AG09309 (cell line): ENCODE data around the gene ATF7.
A peak's percentile ranks its signal among the peaks of the same experiment; 100 is the strongest.

ENCODE experiments used
- DNase-seq: peaks from one replicate; pipeline ENCODE4 v3.0.0-alpha.2; 2010; ENCODE audit warnings: low read depth
- H3K4me3 ChIP-seq: 2 replicates; pipeline ENCODE4 v1.5.1; 2011; ENCODE audit warnings: mild to moderate bottlenecking, low read depth, low read length, moderate library complexity; ENCODE audit not compliant: control insufficient read depth
- TF ChIP-seq, protein P1 (sequence below): IDR thresholded peaks from 2 replicates; pipeline ENCODE4 v1.5.1; 2011; ENCODE audit warnings: mild to moderate bottlenecking, low read depth, low read length, inconsistent platforms; ENCODE audit not compliant: insufficient read depth, control insufficient read depth; ENCODE audit errors: missing control alignments

Gene ATF7

DNA sequence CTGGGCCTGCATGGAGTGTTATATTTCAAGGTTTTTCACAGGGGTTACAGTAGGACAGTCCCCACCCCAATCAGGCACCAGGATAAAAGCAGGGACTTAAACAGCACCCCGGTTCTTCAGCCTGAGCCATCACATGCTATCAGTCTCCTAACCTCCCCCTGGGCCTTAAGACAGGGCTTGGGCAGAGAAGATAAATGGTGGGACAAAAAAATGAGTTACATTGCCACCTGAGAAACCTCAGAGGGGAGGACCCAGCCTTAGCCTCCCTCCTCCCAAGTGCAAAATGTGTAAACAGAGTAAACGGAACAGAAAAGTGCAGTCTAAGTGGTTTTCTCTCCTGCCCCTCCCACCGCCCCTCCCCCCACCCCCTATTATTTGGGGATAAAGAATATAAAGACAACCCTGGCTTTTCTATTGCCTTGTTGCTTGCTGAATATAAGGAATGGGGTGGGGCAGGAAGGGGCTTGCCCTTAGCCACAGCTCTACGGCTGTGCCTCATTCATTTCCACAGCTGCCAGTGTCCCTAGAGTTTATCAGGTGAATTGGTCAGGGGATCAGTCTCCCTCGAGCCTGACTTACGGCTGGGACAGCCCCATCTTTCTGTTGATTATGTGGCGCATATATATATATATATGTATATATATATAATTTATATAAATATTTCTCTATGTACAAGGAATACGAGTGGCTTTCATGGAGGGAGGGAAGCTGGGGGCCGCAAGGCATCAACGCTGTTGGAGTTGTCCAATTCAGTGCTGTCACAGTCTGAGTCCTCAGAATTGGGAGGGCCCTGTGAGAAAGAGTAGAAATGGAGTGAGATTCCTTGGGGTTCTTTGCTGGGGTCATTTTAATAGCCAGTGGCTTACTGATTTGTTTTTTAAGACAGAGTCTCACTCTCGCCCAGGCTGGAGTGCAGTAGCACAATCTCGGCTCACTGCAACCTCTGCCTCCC is 145.4 kb downstream of the ATF7 start:
- no peak for DNase-seq
- TF ChIP-seq, protein P1, sequence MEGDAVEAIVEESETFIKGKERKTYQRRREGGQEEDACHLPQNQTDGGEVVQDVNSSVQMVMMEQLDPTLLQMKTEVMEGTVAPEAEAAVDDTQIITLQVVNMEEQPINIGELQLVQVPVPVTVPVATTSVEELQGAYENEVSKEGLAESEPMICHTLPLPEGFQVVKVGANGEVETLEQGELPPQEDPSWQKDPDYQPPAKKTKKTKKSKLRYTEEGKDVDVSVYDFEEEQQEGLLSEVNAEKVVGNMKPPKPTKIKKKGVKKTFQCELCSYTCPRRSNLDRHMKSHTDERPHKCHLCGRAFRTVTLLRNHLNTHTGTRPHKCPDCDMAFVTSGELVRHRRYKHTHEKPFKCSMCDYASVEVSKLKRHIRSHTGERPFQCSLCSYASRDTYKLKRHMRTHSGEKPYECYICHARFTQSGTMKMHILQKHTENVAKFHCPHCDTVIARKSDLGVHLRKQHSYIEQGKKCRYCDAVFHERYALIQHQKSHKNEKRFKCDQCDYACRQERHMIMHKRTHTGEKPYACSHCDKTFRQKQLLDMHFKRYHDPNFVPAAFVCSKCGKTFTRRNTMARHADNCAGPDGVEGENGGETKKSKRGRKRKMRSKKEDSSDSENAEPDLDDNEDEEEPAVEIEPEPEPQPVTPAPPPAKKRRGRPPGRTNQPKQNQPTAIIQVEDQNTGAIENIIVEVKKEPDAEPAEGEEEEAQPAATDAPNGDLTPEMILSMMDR, result no peak
- no peak overlapping the region for H3K4me3 ChIP-seq

DNA sequence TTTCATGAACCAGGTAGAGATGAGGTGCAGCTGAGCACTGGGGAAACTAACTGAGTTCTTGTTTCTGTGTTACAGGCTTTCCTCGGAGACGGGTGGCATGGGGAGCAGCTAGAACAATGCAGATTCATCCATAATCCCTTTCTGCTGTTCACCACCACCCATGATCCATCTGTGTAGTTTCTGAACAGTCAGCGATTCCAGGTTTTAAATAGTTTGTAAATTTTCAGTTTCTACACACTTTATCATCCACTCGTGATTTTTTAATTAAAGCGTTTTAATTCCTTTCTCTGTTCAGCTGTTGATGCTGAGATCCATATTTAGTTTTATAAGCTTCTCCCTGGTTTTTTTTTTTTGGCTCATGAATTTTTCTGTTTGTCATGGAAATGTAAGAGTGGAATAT is 146.9 kb downstream of the ATF7 start:
- no peak for DNase-seq
- TF ChIP-seq, protein P1, result no peak
- no peak overlapping the region for H3K4me3 ChIP-seq

DNA sequence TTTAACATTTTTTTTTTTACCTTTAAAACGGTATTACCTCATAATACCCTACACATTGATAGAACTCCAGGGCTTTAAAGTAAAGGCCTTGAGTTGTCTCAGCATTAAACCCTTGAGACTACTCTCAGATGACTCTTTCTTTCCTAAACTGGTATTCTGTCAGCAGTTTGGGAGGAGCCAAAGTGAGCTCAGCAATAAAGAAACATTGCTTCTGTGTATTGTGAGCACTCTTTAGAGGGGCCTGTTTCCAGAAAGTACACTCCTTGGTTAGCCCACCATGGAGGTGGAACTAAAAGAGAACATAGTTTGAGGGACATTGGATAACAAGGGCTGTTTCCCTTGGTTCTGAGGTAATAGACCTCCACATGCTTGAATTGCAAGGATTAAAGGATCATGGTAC is 147.3 kb downstream of the ATF7 start:
- TF ChIP-seq, protein P1, result no peak
- no peak for DNase-seq
- H3K4me3 ChIP-seq, result no peak overlapping the region

DNA sequence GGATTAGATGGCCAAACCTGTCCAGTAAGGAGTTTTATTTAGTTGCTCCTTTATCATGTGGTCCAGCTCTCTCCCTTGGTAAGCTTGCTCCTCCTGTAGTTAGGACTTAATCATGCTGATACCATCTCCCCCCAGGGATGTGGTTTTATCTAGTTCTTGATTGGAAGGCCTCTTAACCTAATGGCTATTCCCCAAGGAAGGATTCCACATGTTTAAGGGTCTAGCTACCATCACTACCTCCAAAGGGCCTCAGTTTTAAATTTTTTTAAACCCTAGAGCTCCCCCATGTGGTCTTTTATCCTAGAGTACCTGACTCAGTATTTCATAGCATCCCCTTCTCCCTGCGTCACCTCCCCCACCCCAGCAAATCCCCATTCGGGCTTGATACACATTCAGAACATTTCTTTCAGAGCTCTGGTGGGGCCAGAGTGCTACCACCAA is 149.4 kb downstream of the ATF7 start:
- DNase-seq, result no peak
- TF ChIP-seq, protein P1, result peak; percentile 27
- no peak overlapping the region for H3K4me3 ChIP-seq

DNA sequence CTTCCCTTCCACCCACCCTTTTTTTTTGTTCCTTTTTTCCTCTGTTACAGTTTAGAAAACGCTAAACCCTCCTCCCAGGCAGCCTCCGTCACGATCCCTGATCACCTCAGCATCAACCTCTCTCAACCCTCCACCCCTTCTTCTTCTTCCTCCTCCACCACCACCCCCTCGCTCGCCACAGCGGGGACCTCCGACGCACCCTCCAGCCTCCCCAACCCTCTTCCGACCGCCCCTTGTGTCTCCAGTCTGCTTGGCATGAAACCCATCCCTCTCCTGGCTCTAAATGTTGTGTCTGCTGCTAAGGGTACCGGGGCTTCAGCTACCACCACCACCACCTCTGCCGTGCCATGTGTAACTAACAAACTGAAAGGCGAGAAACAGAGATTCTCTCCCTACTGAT is 151.4 kb downstream of the ATF7 start:
- TF ChIP-seq, protein P1, result no peak
- H3K4me3 ChIP-seq, result no peak overlapping the region
- DNase-seq, result no peak

DNA sequence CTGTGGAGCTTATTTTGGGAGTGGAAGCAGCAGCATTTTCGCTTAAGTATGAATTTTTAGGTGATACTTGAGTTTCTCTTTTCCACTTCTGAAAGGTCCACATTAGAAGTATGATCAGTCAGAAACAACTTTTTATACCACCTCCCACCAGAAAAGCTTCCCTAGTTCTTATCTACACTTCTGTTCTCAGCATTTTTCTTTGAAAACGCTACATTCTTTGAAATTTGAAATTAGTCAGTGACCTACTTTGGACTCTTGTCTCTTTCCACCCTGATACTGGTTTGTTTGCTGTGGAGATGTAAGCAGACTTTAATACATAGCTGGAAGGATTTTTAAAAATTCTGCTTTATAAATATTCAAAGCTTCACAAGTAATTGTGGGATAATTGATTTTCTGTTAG is 152.1 kb downstream of the ATF7 start:
- DNase-seq, result no peak
- H3K4me3 ChIP-seq, result no peak overlapping the region
- TF ChIP-seq, protein P1, result no peak
